ENCODE data around the gene BCL2A1.
"Not testable (repeated sequence)": the region's sequence is repeated elsewhere in the genome, so short reads cannot be mapped to it uniquely, and the experiment has no call there.

Gene BCL2A1

GRCh38 chr15:79970624-79971434 is at the start of gene BCL2A1:
TSS of gene BCL2A1 (minus strand) at chr15:79971196. CDS start at chr15:79971119, 77 bp downstream.
- DNase-seq (peak; percentile 65), ATAC-seq (peak; percentile 86)

GRCh38 chr15:80020731-80021130 is 49.7 kb upstream of the BCL2A1 start:
- DNase-seq: no peak
- peak; percentile 32 for ATAC-seq

- ATAC-seq, DNase-seq: not testable (repeated sequence)
Observed at GRCh38 chr15:80020149-80020548, 49.2 kb upstream of the BCL2A1 start.

- no peak for DNase-seq
- no peak for ATAC-seq
Observed at GRCh38 chr15:80019168-80019745, 48.3 kb upstream of the BCL2A1 start.

GRCh38 chr15:80017139-80017538 is 46.1 kb upstream of the BCL2A1 start:
- DNase-seq, ATAC-seq: not testable (repeated sequence)

- not testable (repeated sequence) for DNase-seq, ATAC-seq
Observed at GRCh38 chr15:80016506-80016905, 45.5 kb upstream of the BCL2A1 start.

GRCh38 chr15:80015156-80015555 is 44.2 kb upstream of the BCL2A1 start:
- ATAC-seq (no peak), DNase-seq (no peak)

- not testable (repeated sequence) for DNase-seq, ATAC-seq
Observed at GRCh38 chr15:80014186-80014585, 43.2 kb upstream of the BCL2A1 start.

- DNase-seq (no peak), ATAC-seq (no peak)
Observed at GRCh38 chr15:80012060-80012726, 41.2 kb upstream of the BCL2A1 start.

GRCh38 chr15:80011596-80011995 is 40.6 kb upstream of the BCL2A1 start:
- DNase-seq (no peak), ATAC-seq (no peak)

- not testable (repeated sequence) for DNase-seq
- ATAC-seq: peak; percentile 52
Observed at GRCh38 chr15:80011041-80011523, 40.1 kb upstream of the BCL2A1 start.

GRCh38 chr15:80010131-80010673 is 39.2 kb upstream of the BCL2A1 start:
- ATAC-seq: no peak
- no peak for DNase-seq

GRCh38 chr15:80007532-80007931 is 36.5 kb upstream of the BCL2A1 start:
- ATAC-seq (no peak), DNase-seq (no peak)

GRCh38 chr15:80006946-80007345 is 36.0 kb upstream of the BCL2A1 start:
- ATAC-seq: no peak
- no peak for DNase-seq

GRCh38 chr15:80003934-80004472 is 33.0 kb upstream of the BCL2A1 start:
- ATAC-seq: no peak

GRCh38 chr15:80003171-80003570 is 32.2 kb upstream of the BCL2A1 start:
- no peak for DNase-seq
- ATAC-seq: no peak

More at GRCh38 chr15:80003934-80004472, 33.0 kb upstream of the BCL2A1 start:
- DNase-seq: no peak

GRCh38 chr15:80002267-80002666 is 31.3 kb upstream of the BCL2A1 start:
- no peak for ATAC-seq
- DNase-seq: no peak

GRCh38 chr15:79994615-79995014 is 23.6 kb upstream of the BCL2A1 start:
- no peak for DNase-seq
- no peak for ATAC-seq

- DNase-seq (no peak), ATAC-seq (no peak)
Observed at GRCh38 chr15:79991826-79992225, 20.8 kb upstream of the BCL2A1 start.

- ATAC-seq (no peak), DNase-seq (no peak)
Observed at GRCh38 chr15:79990997-79991334, 20.0 kb upstream of the BCL2A1 start.

- DNase-seq: no peak
Observed at GRCh38 chr15:79990280-79990996, 19.4 kb upstream of the BCL2A1 start.

GRCh38 chr15:79989682-79990081 is 18.7 kb upstream of the BCL2A1 start:
- ATAC-seq (no peak), DNase-seq (no peak)

More at GRCh38 chr15:79990280-79990996, 19.4 kb upstream of the BCL2A1 start:
- ATAC-seq: no peak

All from stimulated activated naive CD8-positive, alpha-beta T cell treated with anti-CD3 and anti-CD28 coated beads, Interleukin-15, Interleukin-2, amounts not matched to agents 100 U/mL and 50 U/mL, for 24 hours (primary cell).